ENCODE measurements around the gene IRF5. TPM values are rescaled to one million over a fixed set of nuclear protein-coding genes. Genes with fewer than 3 reads are reported as not detected.
"Not testable (repeated sequence)": the region's sequence is repeated elsewhere in the genome, so short reads cannot be mapped to it uniquely, and the experiment has no call there.

IRF5 gene
- total RNA-seq, 2 donors from 2014 or later: 4.9 to 15.3 TPM

DNA sequence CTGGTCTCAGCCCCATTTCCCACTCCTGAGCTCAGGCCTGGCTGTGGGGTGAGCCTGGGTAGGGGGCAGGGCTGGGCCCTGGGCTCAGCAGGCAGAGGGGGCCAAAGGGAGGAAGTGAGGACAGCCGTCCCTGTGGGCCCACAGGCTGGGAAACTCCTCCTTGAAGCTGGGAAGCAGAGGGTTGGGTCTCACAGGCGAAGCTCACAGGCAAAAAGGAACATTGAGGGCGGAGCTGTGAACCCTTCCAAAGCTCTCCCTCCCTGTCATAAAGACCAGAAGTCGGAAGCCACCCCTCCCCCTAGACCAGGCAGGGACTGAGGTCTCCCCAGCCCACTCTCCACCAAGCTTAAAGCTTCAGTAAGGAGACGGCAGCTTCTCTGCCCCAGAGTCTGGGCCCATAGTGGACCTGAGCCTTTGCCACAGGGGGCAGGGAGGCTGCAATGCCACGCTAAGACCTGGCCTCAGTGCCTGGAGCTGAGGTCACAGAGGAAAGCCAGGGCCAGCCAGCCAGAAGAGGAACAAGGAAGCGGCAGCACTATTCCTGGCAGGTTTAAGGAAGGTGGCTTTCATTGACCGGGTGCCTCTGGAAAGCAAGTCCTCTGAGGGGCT, 26.2 kb upstream of the IRF5 start:
- intact Hi-C loops (cut with DNase I): no loop called here
- DNase-seq (peak in 1 of 4 donors; percentile 25), ATAC-seq (peak; percentile 41)

DNA sequence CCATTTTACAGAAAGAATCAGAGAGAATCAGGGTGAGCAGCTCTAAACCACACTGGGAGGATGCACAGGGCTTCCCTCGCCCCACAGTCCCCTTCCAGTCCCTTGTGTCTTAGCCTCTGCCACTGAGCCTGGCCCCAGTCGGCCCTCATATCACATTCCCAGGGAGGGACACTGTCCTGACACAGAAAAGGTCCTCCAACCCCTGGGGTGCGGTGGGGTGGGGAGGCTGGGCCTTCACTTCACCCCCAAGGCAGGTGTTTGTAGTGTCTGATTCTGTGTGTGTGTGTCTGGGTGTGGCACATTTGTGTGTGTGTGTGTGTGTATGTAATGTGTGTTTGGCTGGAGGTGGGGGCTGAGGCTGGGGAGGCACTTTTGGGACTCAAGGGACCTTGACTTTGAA, 25.4 kb upstream of the IRF5 start:
- no peak overlapping the region for H3K4me3 ChIP-seq
- intact Hi-C loops (cut with DNase I): no loop called here
- TF ChIP-seq, protein P1, sequence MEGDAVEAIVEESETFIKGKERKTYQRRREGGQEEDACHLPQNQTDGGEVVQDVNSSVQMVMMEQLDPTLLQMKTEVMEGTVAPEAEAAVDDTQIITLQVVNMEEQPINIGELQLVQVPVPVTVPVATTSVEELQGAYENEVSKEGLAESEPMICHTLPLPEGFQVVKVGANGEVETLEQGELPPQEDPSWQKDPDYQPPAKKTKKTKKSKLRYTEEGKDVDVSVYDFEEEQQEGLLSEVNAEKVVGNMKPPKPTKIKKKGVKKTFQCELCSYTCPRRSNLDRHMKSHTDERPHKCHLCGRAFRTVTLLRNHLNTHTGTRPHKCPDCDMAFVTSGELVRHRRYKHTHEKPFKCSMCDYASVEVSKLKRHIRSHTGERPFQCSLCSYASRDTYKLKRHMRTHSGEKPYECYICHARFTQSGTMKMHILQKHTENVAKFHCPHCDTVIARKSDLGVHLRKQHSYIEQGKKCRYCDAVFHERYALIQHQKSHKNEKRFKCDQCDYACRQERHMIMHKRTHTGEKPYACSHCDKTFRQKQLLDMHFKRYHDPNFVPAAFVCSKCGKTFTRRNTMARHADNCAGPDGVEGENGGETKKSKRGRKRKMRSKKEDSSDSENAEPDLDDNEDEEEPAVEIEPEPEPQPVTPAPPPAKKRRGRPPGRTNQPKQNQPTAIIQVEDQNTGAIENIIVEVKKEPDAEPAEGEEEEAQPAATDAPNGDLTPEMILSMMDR (IDR thresholded peaks at IDR 0.05): no peak
- TF ChIP-seq POLR2A (IDR thresholded peaks at IDR 0.05): no peak
- 57 to 67% methylated on average over 3 of the region's 3 CpGs for WGBS, 2 donors
- peaks cover 10% of the 10 kb centered on the region for H3K4me1 ChIP-seq
- no peaks in the 10 kb centered on the region for H3K36me3 ChIP-seq (replicated peaks in 1 of 2; ENCODE audit: insufficient read depth in 1 of 2, low read depth in 2 of 2)
- H3K27me3 ChIP-seq: peaks cover 0 to 9% of the 10 kb centered on the region in 2 donors
- DNase-seq (no peak), ATAC-seq (no peak)
- H3K9me3 ChIP-seq: no peaks in the 10 kb centered on the region
- H3K27ac ChIP-seq: no peak overlapping the region

More for the DNA sequence above, 26.2 kb upstream of the IRF5 start:
- Histone ChIP-seq H3K4me1 (peaks cover 10% of the 10 kb centered on the region), H3K9me3 (no peaks in the 10 kb centered on the region), H3K27me3 (peaks cover 0 to 9% of the 10 kb centered on the region in 2 donors), H3K27ac (peak overlapping the region in 1 of 4 donors; percentile 40), H3K36me3 (replicated peaks in 1 of 2; ENCODE audit: insufficient read depth in 1 of 2, low read depth in 2 of 2) (no peaks in the 10 kb centered on the region), H3K4me3 (no peak overlapping the region)
- 63% methylated on average over 4 to 8 of the region's 8 CpGs for WGBS, 2 donors
- TF ChIP-seq, protein P1 (IDR thresholded peaks at IDR 0.05): no peak
- TF ChIP-seq POLR2A (IDR thresholded peaks at IDR 0.05): no peak

DNA sequence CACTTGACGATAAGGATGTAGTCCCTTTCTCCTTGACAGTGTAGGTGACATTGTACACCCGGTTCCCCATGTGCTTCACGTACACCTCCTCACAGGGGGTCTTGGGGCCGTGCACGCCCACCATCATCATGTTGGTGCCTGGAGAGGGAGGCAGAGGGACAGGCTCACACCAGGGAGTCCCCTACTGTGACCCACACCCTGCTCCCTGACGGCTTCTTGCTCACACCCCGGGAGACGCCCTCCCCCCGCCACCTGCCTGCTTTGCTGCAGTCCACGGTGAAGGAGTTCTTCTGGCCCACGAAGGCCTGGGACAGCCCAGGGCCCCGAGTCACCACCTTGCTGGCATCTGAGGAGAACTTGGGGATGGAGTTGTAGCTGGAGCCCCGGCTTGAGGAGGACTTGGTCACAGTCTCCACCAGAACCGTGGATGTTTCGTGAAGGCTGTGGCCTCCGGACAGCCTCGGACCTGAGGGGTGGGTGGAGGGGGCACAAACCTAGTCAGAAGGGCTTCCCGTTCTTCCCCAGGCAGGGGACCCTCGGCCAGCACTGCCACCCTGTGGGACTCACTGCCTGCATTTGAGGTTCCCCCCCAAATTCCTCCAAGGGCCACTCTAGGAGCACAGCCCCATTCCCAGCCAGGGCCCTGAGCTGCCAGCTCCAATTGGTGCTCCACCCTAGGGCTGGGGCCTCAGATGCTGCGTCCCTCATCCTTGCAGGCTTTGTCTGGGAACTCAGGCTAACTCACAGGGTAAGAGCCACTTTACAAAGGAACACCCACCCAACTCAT, 24.8 kb upstream of the IRF5 start:
- H3K27ac ChIP-seq; H3K4me3 ChIP-seq; DNase-seq; H3K36me3 ChIP-seq (replicated peaks in 1 of 2; ENCODE audit: insufficient read depth in 1 of 2, low read depth in 2 of 2); intact Hi-C loops (cut with DNase I); H3K9me3 ChIP-seq; ATAC-seq; H3K27me3 ChIP-seq: not testable (repeated sequence)
- H3K4me1 ChIP-seq: peaks cover 10% of the 10 kb centered on the region
- 83 to 100% methylated on average over 1 of the region's 20 CpGs for WGBS, 2 donors

DNA sequence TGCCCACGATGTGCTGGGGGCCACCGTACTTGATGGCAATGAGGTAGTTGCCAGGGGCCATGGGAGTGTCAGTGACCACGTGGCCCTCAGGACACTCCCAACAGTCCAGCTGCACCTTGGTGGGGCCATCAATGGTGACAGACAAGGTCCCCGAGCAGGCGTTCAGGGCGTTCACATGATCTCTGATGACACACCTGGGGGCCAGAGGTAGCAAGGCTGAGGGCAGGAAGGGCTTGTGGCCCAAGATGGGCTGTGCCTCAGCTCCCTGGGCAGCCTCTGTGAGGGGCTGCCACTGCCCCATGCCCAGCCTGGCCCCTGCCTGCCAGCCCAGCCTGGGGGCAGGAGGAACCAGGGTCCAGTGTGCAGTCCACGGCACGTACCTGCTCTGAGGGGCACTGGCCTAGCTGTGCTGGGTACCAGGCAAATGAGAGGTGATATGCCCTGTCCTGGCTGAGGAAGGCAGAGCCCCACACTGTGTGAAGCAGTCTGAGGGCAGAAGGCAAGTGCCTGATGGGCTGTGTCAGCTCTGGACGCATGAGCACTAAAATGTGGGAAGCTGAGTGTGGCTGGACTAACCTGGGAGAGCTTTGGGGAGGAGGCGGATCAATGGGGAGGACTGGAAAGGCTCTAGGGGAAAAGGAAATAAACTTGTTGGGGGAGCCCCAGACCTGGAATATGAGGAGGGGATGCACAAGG, 23.7 kb upstream of the IRF5 start:
- Histone ChIP-seq H3K27me3 (peaks cover 0 to 9% of the 10 kb centered on the region in 2 donors), H3K4me3 (no peak overlapping the region), H3K9me3 (no peaks in the 10 kb centered on the region), H3K4me1 (peaks cover 10% of the 10 kb centered on the region), H3K36me3 (replicated peaks in 1 of 2; ENCODE audit: insufficient read depth in 1 of 2, low read depth in 2 of 2) (no peaks in the 10 kb centered on the region), H3K27ac (no peak overlapping the region)
- intact Hi-C loops (cut with DNase I): no loop called here
- TF ChIP-seq, protein P1 (IDR thresholded peaks at IDR 0.05): no peak
- TF ChIP-seq POLR2A (IDR thresholded peaks at IDR 0.05): no peak
- 67 to 81% methylated on average over 3 to 10 of the region's 10 CpGs for WGBS, 2 donors
- DNase-seq (no peak), ATAC-seq (no peak)

DNA sequence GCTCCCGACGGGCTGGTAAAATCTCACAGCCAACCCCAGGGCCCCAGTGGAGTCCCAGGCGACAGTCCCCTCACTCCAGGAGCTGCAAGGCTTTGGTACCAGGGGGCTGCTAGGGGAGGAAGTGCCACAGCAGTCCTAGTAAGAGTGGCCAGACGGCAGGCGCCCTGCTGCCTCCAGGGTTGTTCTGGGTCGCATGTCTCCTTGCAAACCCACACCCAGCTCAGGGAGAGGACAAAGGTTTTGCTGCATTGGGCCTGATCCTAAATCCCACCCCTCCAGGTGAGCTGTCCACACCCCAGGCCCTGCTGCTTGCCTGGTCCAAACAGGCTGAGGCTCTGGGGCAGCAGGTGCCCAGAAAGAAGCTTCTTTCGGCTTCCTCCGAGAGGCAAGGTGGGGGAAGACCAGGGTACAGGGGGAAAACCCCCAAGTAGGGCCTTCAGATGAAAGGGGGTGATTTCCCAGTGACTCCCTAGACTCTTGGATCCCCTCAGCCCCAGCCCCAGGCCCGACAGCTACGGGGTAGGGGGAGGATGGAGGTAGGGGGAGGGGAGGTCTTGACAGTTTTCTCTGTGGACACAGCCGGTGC, 23.1 kb upstream of the IRF5 start:
- intact Hi-C loops (cut with DNase I): no loop called here
- TF ChIP-seq POLR2A (IDR thresholded peaks at IDR 0.05): no peak
- TF ChIP-seq, protein P1 (IDR thresholded peaks at IDR 0.05): no peak
- DNase-seq: no peak
- Histone ChIP-seq H3K4me3 (no peak overlapping the region), H3K27me3 (peaks cover 0 to 9% of the 10 kb centered on the region in 2 donors), H3K27ac (no peak overlapping the region), H3K4me1 (peaks cover 10% of the 10 kb centered on the region), H3K9me3 (no peaks in the 10 kb centered on the region), H3K36me3 (replicated peaks in 1 of 2; ENCODE audit: insufficient read depth in 1 of 2, low read depth in 2 of 2) (no peaks in the 10 kb centered on the region)
- ATAC-seq: no peak
- WGBS, 2 donors: 50 to 51% methylated on average over 8 to 11 of the region's 11 CpGs
